HEK293 (cell line): ENCODE results near the gene ASB16.

Source experiments
- GLIS1 ChIP-seq: fragments of 450-650 bp; formaldehyde crosslinking; IDR thresholded peaks from 2 replicates; pipeline ENCODE4 v1.5.1; 2016; ENCODE audit warnings: missing biosample characterization, missing genetic modification characterization
- KLF10 ChIP-seq: fragments of 450-650 bp; IDR thresholded peaks from 2 replicates; pipeline ENCODE4 v1.5.1; 2018; ENCODE audit warnings: missing biosample characterization, mild to moderate bottlenecking, missing genetic modification characterization
- MZF1 ChIP-seq: fragments of 450-650 bp; formaldehyde crosslinking; IDR thresholded peaks from 2 replicates; pipeline ENCODE4 v1.5.1; 2017; ENCODE audit warnings: missing biosample characterization, missing genetic modification characterization, borderline replicate concordance
- SCRT1 ChIP-seq: fragments of 450-650 bp; formaldehyde crosslinking; IDR thresholded peaks from 2 replicates; pipeline ENCODE4 v1.5.1; 2016; ENCODE audit warnings: missing biosample characterization, missing genetic modification characterization, borderline replicate concordance
- ZBTB21 ChIP-seq: fragments of 450-650 bp; formaldehyde crosslinking; IDR thresholded peaks from 2 replicates; pipeline ENCODE4 v1.5.1; 2017; ENCODE audit warnings: missing biosample characterization, missing genetic modification characterization
- ZBTB7A ChIP-seq: fragments of 450-650 bp; formaldehyde crosslinking; IDR thresholded peaks from 2 replicates; pipeline ENCODE4 v1.5.1; 2016; ENCODE audit warnings: low read depth, missing biosample characterization, missing genetic modification characterization
- ZIC2 ChIP-seq: fragments of 450-650 bp; formaldehyde crosslinking; IDR thresholded peaks from 2 replicates; pipeline ENCODE4 v1.5.1; 2016; ENCODE audit warnings: missing biosample characterization, missing genetic modification characterization
- ZNF10 ChIP-seq: fragments of 450-650 bp; formaldehyde crosslinking; IDR thresholded peaks from 2 replicates; pipeline ENCODE4 v1.5.1; 2017; ENCODE audit warnings: missing biosample characterization, missing genetic modification characterization
- ZNF114 ChIP-seq: fragments of 450-650 bp; formaldehyde crosslinking; IDR thresholded peaks from 2 replicates; pipeline ENCODE4 v1.5.0; 2017; ENCODE audit warnings: missing biosample characterization, missing genetic modification characterization
- ZNF174 ChIP-seq: fragments of 450-650 bp; formaldehyde crosslinking; IDR thresholded peaks from 2 replicates; pipeline ENCODE4 v1.5.0; 2017; ENCODE audit warnings: missing biosample characterization, mild to moderate bottlenecking, missing genetic modification characterization
- ZNF175 ChIP-seq: fragments of 450-650 bp; formaldehyde crosslinking; IDR thresholded peaks from 2 replicates; pipeline ENCODE4 v1.5.1; 2016; ENCODE audit warnings: missing biosample characterization, missing genetic modification characterization
- ZNF23 ChIP-seq: fragments of 450-650 bp; formaldehyde crosslinking; IDR thresholded peaks from 2 replicates; pipeline ENCODE4 v1.5.1; 2016; ENCODE audit warnings: missing biosample characterization, missing genetic modification characterization, borderline replicate concordance
- ZNF473 ChIP-seq: fragments of 450-650 bp; formaldehyde crosslinking; IDR thresholded peaks from 2 replicates; pipeline ENCODE4 v1.5.1; 2017; ENCODE audit warnings: missing biosample characterization, missing genetic modification characterization
- ZNF621 ChIP-seq: fragments of 450-650 bp; formaldehyde crosslinking; IDR thresholded peaks from 2 replicates; pipeline ENCODE4 v1.5.1; 2017; ENCODE audit warnings: missing biosample characterization, missing genetic modification characterization
- ZNF624 ChIP-seq: fragments of 450-650 bp; formaldehyde crosslinking; IDR thresholded peaks from 2 replicates; pipeline ENCODE4 v1.5.1; 2017; ENCODE audit warnings: missing biosample characterization, missing genetic modification characterization
- ZNF747 ChIP-seq: fragments of 450-650 bp; formaldehyde crosslinking; IDR thresholded peaks from 2 replicates; pipeline ENCODE4 v1.5.1; 2016; ENCODE audit warnings: missing biosample characterization, missing genetic modification characterization
- ZNF830 ChIP-seq: fragments of 450-650 bp; IDR thresholded peaks from 2 replicates; pipeline ENCODE4 v1.5.0; 2018; ENCODE audit warnings: missing biosample characterization, missing genetic modification characterization, low read depth, mild to moderate bottlenecking, moderate library complexity
- ZNF843 ChIP-seq: fragments of 450-650 bp; formaldehyde crosslinking; IDR thresholded peaks from 2 replicates; pipeline ENCODE4 v1.5.1; 2016; ENCODE audit warnings: missing biosample characterization, missing genetic modification characterization
- ZXDB ChIP-seq: fragments of 450-650 bp; formaldehyde crosslinking; IDR thresholded peaks from 2 replicates; pipeline ENCODE4 v1.5.1; 2016; ENCODE audit warnings: missing biosample characterization, missing genetic modification characterization
- TF ChIP-seq, protein P1 (sequence below): fragments of 450-650 bp; formaldehyde crosslinking; IDR thresholded peaks from 2 replicates; pipeline ENCODE4 v1.5.1; 2016; ENCODE audit warnings: missing biosample characterization, missing genetic modification characterization, borderline replicate concordance
- TF ChIP-seq, protein P2 (sequence below): fragments of 450-650 bp; formaldehyde crosslinking; IDR thresholded peaks from 2 replicates; pipeline ENCODE4 v1.5.1; 2016; ENCODE audit warnings: missing biosample characterization, missing genetic modification characterization
- TF ChIP-seq, protein P3 (sequence below): sonication (generic); formaldehyde crosslinking; IDR thresholded peaks from 2 replicates; pipeline ENCODE4 v1.8.1; 2022; ENCODE audit warnings: mild to moderate bottlenecking, moderate library complexity, missing genetic modification reagents
- TF ChIP-seq, protein P4 (sequence below): fragments of 450-650 bp; IDR thresholded peaks from 2 replicates; pipeline ENCODE4 v1.5.1; 2018; ENCODE audit warnings: missing biosample characterization, mild to moderate bottlenecking, missing genetic modification characterization
- TF ChIP-seq, protein P5 (sequence below): fragments of 450-650 bp; formaldehyde crosslinking; IDR thresholded peaks from 2 replicates; pipeline ENCODE4 v1.5.1; 2016; ENCODE audit warnings: missing biosample characterization, missing genetic modification characterization, borderline replicate concordance
- TF ChIP-seq, protein P6 (sequence below): fragments of 450-650 bp; formaldehyde crosslinking; IDR thresholded peaks from 2 replicates; pipeline ENCODE4 v1.5.1; 2017; ENCODE audit warnings: missing biosample characterization, missing genetic modification characterization

ASB16 gene

DNA sequence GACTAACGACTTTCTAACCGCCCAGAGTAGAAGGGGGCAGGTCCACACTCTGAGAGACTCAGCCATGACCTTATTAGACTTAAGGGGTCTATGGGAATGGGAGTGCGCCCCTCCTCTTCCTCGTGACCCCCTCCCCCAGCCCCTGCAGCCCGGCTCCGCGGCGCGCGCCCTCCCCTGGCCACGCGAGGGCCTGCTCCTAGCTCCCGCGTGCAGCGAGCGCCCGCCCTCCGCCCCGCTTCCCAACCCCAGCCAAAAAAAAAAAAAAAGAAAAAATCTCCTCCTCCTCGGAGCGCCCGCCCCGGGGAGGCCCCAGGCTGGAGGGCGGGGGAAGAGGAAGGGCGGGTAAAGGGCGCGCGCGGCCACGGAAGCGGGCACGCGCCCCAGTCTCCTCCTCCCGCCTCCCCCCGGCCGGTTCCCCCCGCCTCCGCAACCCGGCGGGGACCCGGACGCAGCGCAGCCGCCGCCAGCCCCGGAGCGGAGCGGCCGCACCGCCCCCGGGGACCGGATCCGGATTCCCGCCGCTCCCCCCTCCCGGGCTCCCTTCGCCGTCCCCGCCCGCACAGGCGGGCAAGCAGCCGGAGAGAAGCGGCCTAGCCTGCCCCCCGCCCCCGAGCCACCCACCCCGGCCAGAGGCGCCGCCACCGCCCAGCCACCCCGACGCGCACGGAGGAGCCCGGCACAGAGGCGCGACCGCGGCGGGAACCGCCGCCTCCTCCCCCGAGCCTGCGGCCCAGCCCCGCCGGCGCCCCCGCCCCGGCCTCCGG is 48.0 kb downstream of the ASB16 start (continued):
- TF ChIP-seq, protein P1, sequence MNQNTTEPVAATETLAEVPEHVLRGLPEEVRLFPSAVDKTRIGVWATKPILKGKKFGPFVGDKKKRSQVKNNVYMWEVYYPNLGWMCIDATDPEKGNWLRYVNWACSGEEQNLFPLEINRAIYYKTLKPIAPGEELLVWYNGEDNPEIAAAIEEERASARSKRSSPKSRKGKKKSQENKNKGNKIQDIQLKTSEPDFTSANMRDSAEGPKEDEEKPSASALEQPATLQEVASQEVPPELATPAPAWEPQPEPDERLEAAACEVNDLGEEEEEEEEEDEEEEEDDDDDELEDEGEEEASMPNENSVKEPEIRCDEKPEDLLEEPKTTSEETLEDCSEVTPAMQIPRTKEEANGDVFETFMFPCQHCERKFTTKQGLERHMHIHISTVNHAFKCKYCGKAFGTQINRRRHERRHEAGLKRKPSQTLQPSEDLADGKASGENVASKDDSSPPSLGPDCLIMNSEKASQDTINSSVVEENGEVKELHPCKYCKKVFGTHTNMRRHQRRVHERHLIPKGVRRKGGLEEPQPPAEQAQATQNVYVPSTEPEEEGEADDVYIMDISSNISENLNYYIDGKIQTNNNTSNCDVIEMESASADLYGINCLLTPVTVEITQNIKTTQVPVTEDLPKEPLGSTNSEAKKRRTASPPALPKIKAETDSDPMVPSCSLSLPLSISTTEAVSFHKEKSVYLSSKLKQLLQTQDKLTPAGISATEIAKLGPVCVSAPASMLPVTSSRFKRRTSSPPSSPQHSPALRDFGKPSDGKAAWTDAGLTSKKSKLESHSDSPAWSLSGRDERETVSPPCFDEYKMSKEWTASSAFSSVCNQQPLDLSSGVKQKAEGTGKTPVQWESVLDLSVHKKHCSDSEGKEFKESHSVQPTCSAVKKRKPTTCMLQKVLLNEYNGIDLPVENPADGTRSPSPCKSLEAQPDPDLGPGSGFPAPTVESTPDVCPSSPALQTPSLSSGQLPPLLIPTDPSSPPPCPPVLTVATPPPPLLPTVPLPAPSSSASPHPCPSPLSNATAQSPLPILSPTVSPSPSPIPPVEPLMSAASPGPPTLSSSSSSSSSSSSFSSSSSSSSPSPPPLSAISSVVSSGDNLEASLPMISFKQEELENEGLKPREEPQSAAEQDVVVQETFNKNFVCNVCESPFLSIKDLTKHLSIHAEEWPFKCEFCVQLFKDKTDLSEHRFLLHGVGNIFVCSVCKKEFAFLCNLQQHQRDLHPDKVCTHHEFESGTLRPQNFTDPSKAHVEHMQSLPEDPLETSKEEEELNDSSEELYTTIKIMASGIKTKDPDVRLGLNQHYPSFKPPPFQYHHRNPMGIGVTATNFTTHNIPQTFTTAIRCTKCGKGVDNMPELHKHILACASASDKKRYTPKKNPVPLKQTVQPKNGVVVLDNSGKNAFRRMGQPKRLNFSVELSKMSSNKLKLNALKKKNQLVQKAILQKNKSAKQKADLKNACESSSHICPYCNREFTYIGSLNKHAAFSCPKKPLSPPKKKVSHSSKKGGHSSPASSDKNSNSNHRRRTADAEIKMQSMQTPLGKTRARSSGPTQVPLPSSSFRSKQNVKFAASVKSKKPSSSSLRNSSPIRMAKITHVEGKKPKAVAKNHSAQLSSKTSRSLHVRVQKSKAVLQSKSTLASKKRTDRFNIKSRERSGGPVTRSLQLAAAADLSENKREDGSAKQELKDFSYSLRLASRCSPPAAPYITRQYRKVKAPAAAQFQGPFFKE (tag by site-specific recombination) = no peak
- TF ChIP-seq ZBTB7A (tag by site-specific recombination) (0 out of 2 replicates have a peak, but pooled peaks have one; percentile 27), ZNF175 (no peak), ZNF747 (tag by site-specific recombination) (no peak), MZF1 (tag by site-specific recombination) (no peak), ZXDB (tag by site-specific recombination) (peak; percentile 68; the same call in 1 of the 2 replicates), ZNF174 (tag by site-specific recombination) (no peak), ZNF621 (tag by site-specific recombination) (no peak), ZNF10 (no peak), ZNF830 (tag by site-specific recombination) (no peak), ZNF843 (tag by site-specific recombination) (0 out of 2 replicates have a peak, but pooled peaks have one; percentile 15), ZBTB21 (no peak), ZNF624 (tag by site-specific recombination) (no peak), GLIS1 (tag by site-specific recombination) (0 out of 2 replicates have a peak, but pooled peaks have one; percentile 14), ZIC2 (no peak), SCRT1 (tag by site-specific recombination) (no peak), ZNF114 (no peak), ZNF473 (tag by site-specific recombination) (no peak), KLF10 (tag by site-specific recombination) (0 out of 2 replicates have a peak, but pooled peaks have one; percentile 7), ZNF23 (tag by site-specific recombination) (no peak)
- TF ChIP-seq, protein P2, sequence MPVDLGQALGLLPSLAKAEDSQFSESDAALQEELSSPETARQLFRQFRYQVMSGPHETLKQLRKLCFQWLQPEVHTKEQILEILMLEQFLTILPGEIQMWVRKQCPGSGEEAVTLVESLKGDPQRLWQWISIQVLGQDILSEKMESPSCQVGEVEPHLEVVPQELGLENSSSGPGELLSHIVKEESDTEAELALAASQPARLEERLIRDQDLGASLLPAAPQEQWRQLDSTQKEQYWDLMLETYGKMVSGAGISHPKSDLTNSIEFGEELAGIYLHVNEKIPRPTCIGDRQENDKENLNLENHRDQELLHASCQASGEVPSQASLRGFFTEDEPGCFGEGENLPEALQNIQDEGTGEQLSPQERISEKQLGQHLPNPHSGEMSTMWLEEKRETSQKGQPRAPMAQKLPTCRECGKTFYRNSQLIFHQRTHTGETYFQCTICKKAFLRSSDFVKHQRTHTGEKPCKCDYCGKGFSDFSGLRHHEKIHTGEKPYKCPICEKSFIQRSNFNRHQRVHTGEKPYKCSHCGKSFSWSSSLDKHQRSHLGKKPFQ (tag by site-specific recombination) = no peak
- TF ChIP-seq, protein P3, sequence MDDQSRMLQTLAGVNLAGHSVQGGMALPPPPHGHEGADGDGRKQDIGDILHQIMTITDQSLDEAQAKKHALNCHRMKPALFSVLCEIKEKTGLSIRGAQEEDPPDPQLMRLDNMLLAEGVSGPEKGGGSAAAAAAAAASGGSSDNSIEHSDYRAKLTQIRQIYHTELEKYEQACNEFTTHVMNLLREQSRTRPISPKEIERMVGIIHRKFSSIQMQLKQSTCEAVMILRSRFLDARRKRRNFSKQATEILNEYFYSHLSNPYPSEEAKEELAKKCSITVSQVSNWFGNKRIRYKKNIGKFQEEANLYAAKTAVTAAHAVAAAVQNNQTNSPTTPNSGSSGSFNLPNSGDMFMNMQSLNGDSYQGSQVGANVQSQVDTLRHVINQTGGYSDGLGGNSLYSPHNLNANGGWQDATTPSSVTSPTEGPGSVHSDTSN (CRISPR knock-in tag) = no peak
- TF ChIP-seq, protein P4, sequence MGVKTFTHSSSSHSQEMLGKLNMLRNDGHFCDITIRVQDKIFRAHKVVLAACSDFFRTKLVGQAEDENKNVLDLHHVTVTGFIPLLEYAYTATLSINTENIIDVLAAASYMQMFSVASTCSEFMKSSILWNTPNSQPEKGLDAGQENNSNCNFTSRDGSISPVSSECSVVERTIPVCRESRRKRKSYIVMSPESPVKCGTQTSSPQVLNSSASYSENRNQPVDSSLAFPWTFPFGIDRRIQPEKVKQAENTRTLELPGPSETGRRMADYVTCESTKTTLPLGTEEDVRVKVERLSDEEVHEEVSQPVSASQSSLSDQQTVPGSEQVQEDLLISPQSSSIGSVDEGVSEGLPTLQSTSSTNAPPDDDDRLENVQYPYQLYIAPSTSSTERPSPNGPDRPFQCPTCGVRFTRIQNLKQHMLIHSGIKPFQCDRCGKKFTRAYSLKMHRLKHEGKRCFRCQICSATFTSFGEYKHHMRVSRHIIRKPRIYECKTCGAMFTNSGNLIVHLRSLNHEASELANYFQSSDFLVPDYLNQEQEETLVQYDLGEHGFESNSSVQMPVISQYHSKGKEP (tag by site-specific recombination) = no peak
- TF ChIP-seq, protein P5, sequence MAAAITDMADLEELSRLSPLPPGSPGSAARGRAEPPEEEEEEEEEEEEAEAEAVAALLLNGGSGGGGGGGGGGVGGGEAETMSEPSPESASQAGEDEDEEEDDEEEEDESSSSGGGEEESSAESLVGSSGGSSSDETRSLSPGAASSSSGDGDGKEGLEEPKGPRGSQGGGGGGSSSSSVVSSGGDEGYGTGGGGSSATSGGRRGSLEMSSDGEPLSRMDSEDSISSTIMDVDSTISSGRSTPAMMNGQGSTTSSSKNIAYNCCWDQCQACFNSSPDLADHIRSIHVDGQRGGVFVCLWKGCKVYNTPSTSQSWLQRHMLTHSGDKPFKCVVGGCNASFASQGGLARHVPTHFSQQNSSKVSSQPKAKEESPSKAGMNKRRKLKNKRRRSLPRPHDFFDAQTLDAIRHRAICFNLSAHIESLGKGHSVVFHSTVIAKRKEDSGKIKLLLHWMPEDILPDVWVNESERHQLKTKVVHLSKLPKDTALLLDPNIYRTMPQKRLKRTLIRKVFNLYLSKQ (tag by site-specific recombination) = no peak
- TF ChIP-seq, protein P6, sequence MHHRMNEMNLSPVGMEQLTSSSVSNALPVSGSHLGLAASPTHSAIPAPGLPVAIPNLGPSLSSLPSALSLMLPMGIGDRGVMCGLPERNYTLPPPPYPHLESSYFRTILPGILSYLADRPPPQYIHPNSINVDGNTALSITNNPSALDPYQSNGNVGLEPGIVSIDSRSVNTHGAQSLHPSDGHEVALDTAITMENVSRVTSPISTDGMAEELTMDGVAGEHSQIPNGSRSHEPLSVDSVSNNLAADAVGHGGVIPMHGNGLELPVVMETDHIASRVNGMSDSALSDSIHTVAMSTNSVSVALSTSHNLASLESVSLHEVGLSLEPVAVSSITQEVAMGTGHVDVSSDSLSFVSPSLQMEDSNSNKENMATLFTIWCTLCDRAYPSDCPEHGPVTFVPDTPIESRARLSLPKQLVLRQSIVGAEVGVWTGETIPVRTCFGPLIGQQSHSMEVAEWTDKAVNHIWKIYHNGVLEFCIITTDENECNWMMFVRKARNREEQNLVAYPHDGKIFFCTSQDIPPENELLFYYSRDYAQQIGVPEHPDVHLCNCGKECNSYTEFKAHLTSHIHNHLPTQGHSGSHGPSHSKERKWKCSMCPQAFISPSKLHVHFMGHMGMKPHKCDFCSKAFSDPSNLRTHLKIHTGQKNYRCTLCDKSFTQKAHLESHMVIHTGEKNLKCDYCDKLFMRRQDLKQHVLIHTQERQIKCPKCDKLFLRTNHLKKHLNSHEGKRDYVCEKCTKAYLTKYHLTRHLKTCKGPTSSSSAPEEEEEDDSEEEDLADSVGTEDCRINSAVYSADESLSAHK (tag by site-specific recombination) = no peak
